Hepatocyte (in vitro differentiated cells): ENCODE data around the gene GFM2.

Source experiments
- CTCF ChIP-seq: fragments of 200-600 bp; sonication (generic); IDR thresholded peaks from 2 replicates; pipeline ENCODE4 v1.5.1; 2016; ENCODE audit warnings: antibody characterized with exemption, mild to moderate bottlenecking; ENCODE audit not compliant: poor library complexity
- EZH2 ChIP-seq: fragments of 200-600 bp; sonication (generic); IDR thresholded peaks from 2 replicates; pipeline ENCODE4 v1.6.1; 2016; ENCODE audit warnings: antibody characterized with exemption, mild to moderate bottlenecking, borderline replicate concordance
- EZH2phosphoT487 ChIP-seq: fragments of 200-600 bp; sonication (generic); IDR thresholded peaks from one replicate; pipeline ENCODE4 v1.6.1; 2018; ENCODE audit warnings: antibody characterized with exemption, mild to moderate bottlenecking, low read depth, moderate library complexity; ENCODE audit not compliant: unreplicated experiment, severe bottlenecking

- TF ChIP-seq CTCF (no peak), EZH2phosphoT487 (no peak), EZH2 (no peak)
Observed at GRCh38 chr5:74786851-74787250, 19.9 kb upstream of the GFM2 start.
